NCI-H2227 (cell line): ENCODE measurements around the gene PRDM7.
"Not testable (repeated sequence)": the region's sequence is repeated elsewhere in the genome, so short reads cannot be mapped to it uniquely, and the experiment has no call there.

Experiments
- DNase-seq: peaks from one replicate; lab custom pipeline; 2025; ENCODE audit not compliant: unreplicated experiment; lab: John Stamatoyannopoulos, UW

PRDM7 gene

GRCh38 chr16:90015586-90016338, 61.4 kb downstream of the PRDM7 start:
- DNase-seq, result no peak

- no peak for DNase-seq
These were observed 64.0 kb downstream of the PRDM7 start for GRCh38 chr16:90012991-90013745.

- no peak for DNase-seq
These were observed 65.1 kb downstream of the PRDM7 start for GRCh38 chr16:90011908-90012501.

GRCh38 chr16:90011508-90011819, 65.7 kb downstream of the PRDM7 start:
- no peak for DNase-seq

GRCh38 chr16:90010676-90011507, 66.2 kb downstream of the PRDM7 start:
- no peak for DNase-seq

- DNase-seq, result no peak
These were observed 67.8 kb downstream of the PRDM7 start for GRCh38 chr16:90009172-90009899.

- no peak for DNase-seq
These were observed 68.4 kb downstream of the PRDM7 start for GRCh38 chr16:90008708-90009145.

- DNase-seq, result not testable (repeated sequence)
These were observed 69.4 kb downstream of the PRDM7 start for GRCh38 chr16:90007635-90008234.

GRCh38 chr16:90007015-90007414, 70.1 kb downstream of the PRDM7 start:
- no peak for DNase-seq
